HG03432 (cell line): ENCODE results near the gene NSUN2.
A peak's percentile ranks its signal among the peaks of the same experiment; 100 is the strongest.
"Not testable (repeated sequence)": the region's sequence is repeated elsewhere in the genome, so short reads cannot be mapped to it uniquely, and the experiment has no call there.

Experiments
- ATAC-seq: cut with Tn5 transposase; IDR thresholded peaks from one replicate; pipeline ENCODE4 v1.9.1; 2021; ENCODE audit warnings: mild to moderate bottlenecking, moderate library complexity; ENCODE audit not compliant: unreplicated experiment

The NSUN2 gene

DNA sequence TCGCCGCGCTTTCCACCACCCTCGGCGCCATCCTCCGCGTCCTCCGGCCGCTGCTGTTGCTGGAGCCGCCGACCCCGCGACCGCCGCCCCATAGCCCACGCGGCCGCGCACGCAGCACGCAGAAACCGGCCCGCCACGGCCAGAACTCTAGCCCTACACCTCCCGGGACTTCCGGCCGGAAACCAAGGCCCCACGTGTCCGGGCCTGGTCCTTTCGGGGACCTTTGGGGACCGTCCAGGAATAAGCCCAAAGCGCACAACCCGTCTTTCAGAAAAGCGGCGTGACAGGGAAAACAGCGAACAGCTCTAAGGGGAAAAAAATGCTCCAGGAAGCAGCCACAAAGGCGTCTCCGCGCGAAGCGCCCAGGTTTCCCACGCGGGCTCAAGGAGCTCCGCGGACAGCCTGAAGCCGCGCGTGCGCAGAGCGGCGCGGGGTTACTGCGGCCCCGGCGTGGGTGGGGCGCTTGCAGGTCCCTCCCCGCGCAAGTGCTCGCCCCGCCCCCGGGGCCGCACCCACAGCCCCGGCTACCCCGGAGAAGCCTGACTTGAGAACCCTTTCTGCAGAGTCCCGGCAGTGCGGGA, at the start of gene NSUN2, which contains the start of gene SRD5A1:
NSUN2 (minus strand) TSS at position 157 of the 581 bp plus-strand sequence; CDS start at position 92, 65 bp downstream.
SRD5A1 (plus strand) TSS at position 553 of the 581 bp plus-strand sequence. CDS start 137 bp downstream, outside the sequence.
- peak; percentile 91 for ATAC-seq

DNA sequence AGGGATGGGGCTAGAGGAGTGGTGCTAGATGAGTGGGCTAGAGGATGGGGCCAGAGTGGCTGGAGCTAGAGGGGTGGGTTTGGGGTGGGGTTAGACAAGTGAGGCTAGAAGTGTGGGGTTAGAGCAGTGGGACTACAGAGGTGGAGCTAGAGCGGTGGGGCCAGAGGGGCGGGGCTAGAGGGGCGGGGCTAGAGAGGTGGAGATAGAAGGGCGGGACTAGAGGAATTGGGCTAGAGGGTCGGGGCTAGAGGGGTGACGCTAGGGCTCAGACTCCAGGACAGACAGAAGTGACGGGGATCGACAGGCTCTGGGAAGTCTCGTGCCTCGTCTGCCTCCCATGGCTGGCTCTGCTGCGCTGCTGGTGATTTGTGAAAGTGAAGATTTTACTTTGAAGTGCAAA, 49.4 kb upstream of the NSUN2 start:
- no peak for ATAC-seq

DNA sequence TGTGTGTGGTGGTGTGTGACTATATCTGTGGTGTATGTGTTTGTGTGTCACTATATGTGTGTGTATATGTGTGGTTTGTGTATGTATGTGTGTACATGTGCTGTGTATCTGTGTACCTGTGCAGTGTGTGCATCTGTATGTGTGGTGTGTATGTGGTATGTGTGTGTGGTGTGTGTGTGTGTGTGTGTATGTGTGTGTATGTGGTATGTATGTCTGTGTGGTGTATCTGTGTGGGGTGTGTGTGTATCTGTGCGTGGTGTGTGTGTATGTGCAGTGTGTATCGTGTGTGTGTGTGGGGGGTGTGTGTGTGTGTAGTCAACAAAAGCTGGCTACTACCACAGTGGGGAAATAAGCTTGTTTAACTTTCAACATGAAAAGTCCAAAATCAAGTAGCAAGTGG, 48.8 kb upstream of the NSUN2 start:
- ATAC-seq = no peak

DNA sequence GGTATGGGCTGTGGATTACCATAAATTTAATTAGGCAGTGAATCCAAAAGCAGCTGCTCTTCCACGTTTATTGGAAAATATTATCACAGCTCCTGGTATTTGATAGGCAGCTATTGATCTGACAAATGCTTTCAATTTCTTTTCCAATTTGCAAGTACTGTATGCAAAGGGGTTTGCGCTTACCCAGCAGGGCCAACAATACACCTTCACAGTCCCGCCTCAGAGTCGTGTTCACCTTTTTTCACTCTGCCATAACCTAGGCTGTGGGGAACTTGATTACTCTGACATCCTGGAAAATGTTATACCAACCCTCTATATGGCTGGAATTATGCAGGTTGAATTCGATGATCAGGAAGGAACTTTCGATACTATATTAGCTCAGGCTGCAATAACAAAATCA, 48.1 kb upstream of the NSUN2 start:
- ATAC-seq = no peak

DNA sequence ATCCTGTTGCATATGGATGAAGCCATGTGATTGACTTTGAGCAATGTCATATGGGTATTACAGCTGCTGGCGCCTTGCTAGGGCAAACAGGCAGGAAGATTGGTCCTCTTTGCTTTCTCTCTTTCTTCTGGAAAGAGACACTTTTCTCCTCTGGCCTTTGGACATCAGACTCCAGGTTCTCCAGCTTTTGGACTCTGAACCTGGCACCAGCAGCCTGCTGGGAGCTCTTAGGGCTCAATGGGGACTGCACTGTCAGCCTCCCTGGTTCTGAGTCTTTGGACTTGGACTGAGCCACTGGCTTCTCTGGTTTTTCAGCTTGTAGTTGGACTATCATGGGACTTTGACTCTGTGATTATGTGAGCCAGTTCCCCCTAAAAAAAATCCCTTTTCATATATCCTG, 45.5 kb upstream of the NSUN2 start:
- ATAC-seq = no peak

DNA sequence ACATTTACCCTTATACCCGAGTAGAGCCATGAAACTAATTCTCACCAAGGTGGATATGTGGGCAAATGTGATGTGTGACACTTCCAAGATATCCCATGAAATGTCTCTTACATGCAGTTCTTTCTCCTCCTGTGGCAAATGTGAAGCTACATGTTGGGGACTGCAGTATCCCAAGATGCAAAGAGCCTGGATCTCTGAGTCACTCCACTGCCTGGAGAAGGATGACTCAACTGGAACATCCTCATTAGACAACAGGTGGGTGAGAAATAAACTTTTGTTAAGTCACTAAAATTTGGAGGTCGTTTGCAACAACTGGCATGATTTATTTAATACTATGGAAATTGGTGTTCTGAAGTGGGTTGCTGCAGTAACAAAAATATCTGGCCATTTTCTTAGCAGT, 43.9 kb upstream of the NSUN2 start:
- ATAC-seq = no peak

DNA sequence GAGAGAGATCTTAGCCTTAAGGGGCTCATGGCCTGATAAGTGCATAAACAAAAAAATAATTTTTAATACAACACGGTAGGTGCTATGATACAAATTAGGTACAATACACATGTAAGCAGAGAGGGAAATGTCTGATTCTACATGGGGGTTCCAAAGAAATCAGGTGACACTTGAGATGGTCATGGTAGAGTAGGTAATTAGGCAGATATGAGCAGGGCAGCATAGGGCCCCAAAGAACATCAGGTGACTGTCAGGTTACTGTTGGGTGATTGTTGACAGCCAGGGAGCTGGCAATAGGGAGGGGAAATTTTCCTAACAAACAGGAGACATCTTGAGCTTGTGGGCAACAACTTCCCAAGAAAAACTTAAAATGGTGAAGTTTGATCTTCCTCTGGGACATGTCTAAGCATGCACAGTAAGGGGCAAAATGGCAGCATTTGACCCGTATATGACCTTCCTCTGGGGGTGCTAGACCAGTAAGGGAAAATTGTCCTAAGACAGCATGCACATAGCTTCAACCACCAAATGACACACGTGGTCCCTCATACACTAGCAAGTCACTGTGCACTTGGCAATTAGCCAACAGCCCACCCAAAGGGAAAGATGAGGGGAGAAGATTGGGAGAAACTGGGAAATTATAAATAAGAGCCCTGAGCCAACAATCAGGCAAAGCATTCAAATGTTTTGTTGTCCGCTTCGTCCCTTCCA, 43.1 kb upstream of the NSUN2 start:
- ATAC-seq = no peak

DNA sequence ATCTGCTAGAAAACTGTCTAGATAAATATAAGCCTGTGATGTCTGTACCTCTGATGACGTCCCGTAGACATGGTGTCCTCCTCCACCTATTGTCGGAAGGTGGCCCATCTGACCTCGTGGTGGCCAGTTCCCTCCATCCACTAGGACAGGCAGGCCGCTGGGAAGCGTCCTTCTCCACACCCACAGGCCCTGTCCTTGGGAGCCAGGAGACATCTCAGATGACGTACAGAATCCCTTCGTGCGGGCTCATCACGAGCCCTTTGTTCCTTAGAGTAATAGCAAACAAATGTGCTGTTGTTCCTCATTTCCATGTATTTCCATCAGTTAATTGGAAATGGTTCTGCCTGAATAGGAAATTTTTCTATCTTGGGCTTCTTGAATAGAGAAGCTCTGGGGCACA, 42.0 kb upstream of the NSUN2 start:
- no peak for ATAC-seq

DNA sequence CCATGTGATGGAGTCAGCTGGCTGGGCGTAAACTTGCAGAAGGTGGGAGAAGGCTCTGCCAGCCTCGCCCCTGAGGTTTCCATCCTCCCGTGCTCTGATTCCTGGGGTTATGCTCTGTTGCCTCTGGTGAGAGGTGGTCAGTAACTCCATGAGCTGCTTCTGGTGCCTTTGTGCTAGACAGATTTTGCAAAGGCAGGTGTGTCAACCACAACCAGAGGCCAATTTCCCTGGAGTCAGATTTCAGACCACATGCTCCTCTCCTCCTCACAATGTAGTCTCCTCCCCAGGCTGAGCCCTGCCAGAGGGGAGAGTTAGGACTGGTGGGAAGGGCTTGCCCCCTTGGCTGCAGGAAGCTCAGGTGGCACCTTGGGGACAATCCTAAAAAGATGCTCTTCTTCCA, 41.6 kb upstream of the NSUN2 start:
- ATAC-seq = no peak

DNA sequence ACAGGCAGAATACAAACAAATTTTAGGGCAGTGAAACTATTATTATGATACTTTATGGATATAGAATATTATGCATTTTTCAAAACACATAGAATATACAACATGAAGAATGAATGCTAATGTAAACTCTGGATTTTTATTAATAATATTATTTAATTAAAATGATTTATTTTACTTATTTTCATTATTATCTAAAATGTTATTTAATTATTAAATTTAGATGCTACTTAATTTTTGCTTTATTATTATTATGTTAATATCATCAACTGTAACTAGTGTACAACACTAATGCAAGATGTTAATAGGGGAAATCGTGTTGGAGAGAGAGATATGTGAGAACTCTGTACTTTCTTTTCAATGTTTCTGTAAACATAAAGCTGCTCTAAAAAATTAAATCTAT, 41.1 kb upstream of the NSUN2 start:
- ATAC-seq = no peak

DNA sequence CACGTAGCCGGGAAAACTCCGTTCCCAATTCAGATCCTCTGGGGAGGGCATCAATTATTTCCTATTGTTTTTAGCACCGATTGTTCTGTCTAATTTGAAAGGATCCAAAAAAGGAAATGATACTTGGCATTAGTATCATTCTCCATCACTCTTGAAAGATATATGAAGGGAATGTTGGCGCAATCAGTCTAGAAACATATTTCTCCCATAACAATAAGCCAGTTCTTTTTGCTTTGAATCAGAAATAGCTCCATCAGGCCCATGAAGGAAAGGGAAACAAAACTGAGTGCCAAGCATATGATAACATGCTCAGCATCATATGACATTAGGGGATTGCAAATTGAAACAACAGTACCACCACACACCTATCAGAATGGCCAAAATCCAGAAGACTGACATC, 40.2 kb upstream of the NSUN2 start:
- no peak for ATAC-seq

DNA sequence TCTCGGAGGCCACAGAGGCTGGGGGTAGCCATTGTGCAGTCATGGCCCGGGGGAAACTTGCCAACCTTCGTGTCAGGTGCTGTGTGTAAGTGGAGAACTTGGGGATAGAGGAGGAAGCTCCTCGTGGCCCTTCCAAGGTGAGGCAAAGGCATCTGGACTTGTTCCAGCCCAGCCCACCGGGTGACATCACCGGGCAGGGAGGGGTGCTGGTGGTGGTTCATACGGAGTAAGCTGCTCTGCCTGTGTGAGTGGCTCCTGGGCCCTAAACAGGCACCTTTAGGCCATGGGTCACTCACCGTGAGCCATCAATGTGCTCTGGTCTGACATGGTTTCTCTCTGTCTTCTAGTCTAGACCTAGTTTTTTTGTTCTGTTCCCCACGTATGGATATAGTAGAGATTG, 35.9 kb upstream of the NSUN2 start:
- ATAC-seq = not testable (repeated sequence)

DNA sequence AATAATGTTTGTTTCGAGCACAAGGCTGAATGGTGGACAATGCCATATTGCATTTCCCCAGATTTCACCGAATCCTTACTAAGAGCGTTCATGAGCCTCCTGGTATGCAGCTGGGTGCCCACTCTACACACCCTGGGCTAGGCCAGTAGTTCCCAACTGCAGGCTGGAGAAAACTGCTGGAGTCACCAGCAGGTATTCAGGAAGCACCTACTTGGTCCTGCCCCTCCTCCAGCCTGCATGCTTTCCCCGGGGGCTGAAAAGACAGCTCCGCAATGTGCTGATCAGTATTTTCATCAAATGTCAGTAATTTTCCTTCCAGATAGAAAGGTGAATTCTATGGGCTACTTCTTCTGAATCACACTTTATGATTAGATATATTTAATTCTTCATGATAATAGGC, 34.8 kb upstream of the NSUN2 start:
- no peak for ATAC-seq

DNA sequence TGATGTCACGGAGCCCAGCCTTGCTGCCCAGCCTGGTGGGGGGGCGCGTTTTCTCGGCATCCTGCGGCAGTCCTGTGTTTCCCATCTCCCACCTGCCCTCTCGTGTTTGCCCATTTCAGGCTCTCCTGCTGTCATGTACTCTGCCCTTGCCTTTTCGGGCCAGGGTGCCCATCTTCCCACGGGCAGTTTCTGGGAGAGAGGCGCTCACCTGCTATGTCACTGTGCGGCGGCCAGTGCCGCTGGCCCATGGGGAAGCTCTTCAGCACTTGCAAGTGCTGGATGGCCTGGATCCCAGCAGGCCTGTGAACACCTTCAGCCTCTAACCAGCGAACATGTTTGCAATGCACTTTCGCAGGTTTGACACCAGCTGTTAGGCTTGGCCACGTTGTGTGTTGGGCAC, 33.9 kb upstream of the NSUN2 start:
- ATAC-seq = no peak

DNA sequence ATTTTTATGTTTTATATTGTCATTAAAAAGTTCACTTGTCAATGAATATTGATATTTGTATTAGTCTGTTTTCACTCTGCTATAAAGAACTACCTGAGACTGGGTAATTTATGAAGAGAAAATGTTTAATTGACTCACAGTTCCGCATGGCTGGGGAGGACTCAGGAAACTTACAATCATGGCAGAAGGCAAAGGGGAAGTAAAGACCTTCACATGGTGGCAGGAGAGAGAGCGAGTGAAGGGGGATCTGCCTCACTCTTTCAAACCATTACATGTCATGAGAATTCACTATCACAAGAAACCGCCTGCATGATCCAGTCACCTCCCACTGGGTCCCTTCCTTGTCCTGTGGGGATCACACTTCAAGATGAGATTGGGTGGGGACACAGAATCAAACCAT, 27.8 kb upstream of the NSUN2 start:
- peak; percentile 61 for ATAC-seq

DNA sequence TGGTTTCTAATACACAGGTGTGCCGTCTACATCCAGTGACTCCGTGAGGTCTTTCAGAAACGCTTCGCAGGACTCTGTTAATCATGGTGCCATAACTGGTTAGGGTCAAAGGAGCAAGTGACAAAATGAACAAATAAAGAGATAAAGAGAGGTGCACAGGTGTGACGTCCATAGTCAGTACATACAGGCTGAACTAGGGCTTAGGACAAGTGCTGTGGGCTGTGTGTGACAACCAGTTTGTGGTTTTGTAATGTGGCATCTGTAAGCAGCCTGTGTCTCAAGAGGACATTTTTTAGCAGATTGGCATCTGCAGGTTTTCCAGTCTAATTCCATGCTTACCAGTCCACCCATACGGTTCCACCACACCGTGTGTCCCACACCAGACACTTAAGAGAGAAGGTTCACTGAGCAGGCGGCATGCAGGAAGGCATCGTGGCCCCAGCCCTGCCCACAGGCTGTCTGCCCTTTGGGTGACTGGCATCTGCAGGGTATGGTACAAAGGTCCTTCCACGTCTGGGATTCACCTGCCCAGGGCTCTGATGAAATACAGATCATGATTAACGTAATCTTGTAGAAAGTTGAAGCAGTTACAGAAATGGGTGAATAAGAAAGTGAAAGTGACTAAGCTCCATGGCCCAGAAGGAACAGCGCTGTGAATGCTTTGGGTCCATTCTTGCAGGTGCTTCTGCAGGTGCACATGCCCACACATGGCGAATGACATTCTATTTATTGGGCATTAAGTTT, 27.3 kb upstream of the NSUN2 start:
- ATAC-seq = peak; percentile 82

DNA sequence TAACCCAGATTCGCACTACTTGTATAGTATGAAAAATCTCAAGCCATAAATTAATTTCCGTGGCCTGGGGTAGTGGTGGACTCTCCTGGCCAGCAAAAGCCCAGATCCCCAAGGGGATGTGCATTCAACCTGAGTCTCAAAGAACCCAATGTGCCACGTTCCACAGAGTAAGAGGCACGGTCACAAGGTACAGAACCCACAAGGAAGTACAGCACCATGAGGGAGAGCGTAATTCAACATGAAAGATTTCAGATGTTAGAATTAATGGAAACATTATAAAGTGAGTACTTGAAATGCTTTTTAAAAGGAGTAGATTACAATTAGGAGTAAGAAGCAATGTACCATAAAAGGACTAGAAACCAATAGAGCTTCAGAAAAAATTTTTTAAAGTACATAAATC, 23.8 kb upstream of the NSUN2 start:
- ATAC-seq = no peak

DNA sequence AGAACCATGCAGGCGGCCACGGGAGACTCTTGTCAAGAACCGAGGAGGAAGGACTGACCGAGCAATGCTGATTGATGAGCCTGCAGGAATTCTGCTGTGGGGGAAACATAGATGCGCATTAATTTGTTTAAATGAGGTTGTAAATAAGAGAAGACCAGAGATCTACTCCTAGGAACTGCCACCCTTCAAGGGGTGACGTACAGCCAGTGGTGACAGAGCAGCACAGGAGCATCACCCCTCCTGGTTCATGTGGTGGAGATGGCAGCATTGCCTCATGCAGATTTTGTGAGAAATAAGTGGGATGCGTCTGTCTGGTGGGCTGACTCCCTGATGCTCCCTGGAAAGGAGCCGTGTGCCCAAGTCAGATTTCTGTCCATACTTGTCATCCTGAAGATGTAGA, 22.6 kb upstream of the NSUN2 start:
- ATAC-seq = no peak

DNA sequence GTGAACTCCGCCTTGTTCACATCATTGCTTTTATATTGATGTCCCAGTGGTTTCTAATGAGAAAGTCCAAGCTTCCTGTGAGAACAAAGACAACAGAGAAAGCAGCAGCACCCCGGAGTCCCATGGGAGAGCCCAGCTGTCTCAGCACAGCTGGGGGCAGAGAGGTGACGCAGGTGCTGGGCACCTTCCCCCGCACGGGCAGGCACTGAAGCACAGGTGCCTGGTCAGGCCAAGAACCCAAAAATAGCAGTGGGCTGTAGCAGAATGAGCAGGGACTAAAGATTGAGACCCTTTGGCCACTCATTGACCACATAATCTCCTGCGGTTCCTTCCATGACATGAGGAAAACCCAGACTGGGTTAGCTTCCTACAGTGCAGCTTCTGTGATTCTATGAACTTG, 19.2 kb upstream of the NSUN2 start:
- ATAC-seq = peak; percentile 98

DNA sequence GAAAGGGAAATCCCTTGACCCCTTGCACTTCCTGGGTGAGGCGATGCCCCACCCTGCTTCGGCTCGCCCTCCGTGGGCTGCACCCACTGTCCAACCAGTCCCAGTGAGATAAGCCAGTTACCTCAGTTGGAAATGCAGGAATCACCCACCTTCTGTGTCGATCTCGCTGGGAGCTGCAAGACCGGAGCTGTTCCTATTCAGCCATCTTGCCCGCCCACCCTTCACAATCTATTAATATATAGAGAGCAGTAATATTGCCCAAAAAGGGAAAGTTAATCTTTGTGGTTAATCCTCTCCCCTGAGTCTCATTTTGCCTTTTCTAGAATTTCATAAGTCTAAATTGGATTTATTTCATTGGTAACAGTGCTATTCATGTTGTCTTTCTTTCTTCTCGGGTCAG, 16.8 kb upstream of the NSUN2 start:
- no peak for ATAC-seq

DNA sequence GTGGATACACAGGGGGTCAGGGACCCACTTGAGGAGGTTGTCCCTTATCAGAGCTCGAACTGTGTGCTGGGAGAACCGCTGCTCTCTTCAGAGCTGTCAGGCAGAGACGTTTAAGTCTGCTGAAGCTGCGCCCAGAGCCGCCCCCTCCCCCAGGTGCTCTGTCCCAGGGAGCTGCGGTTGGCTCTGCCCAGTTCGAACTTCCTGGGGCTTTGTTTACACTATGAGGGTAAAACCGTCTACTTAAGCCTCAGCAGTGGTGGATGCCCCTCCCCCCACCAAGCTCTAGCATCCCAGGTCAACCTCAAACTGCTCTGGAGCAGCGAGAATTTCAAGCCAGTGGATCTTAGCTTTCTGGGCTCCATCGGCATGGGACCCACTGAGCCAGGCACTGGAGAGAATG, 16.3 kb upstream of the NSUN2 start:
- no peak for ATAC-seq
